ENCODE results near the gene TBL1Y.

DNA sequence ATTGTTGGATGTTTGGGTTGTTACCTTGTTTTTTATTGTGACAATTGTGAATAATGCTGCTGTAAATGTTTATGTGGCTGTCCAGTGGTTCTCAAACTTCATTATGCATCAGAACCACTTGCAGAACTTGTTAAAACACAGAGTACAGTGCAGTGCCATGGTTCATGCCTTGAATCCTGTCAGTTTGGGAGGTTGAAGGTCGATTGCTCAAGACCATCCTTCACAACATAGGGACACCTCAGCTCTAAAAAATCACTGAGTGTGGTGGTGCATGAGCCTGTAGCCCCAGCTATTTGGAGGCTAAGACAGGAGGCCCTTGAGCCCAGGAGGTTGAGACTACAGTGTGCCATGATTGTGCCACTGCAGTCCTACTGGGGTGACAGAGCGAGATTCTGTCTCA lies 25.0 kb downstream of the TBL1Y start:
- TF ChIP-seq EZH2 (IDR thresholded peaks at IDR 0.05; ENCODE audit: low read depth, unreplicated experiment) (no peak), EZH2phosphoT487 (IDR thresholded peaks at IDR 0.05; ENCODE audit: unreplicated experiment) (no peak), POLR2AphosphoS5 (IDR thresholded peaks at IDR 0.05; ENCODE audit: low read depth) (no peak), STAT1 (IDR thresholded peaks at IDR 0.05; ENCODE audit: unreplicated experiment) (no peak), ZNF331 (CRISPR knock-in tag; IDR thresholded peaks at IDR 0.05; ENCODE audit: low read depth) (no peak), ZNF114 (CRISPR knock-in tag; IDR thresholded peaks at IDR 0.05) (no peak), JUNB (IDR thresholded peaks at IDR 0.05; ENCODE audit: unreplicated experiment) (no peak), CREB1 (CRISPR knock-in tag; IDR thresholded peaks at IDR 0.05; ENCODE audit: low read depth) (no peak)
- TF ChIP-seq, protein P1, sequence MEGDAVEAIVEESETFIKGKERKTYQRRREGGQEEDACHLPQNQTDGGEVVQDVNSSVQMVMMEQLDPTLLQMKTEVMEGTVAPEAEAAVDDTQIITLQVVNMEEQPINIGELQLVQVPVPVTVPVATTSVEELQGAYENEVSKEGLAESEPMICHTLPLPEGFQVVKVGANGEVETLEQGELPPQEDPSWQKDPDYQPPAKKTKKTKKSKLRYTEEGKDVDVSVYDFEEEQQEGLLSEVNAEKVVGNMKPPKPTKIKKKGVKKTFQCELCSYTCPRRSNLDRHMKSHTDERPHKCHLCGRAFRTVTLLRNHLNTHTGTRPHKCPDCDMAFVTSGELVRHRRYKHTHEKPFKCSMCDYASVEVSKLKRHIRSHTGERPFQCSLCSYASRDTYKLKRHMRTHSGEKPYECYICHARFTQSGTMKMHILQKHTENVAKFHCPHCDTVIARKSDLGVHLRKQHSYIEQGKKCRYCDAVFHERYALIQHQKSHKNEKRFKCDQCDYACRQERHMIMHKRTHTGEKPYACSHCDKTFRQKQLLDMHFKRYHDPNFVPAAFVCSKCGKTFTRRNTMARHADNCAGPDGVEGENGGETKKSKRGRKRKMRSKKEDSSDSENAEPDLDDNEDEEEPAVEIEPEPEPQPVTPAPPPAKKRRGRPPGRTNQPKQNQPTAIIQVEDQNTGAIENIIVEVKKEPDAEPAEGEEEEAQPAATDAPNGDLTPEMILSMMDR (conservative IDR thresholded peaks at IDR 0.05; ENCODE audit: low read depth in 2 of 2): no peak
- TF ChIP-seq, protein P2, sequence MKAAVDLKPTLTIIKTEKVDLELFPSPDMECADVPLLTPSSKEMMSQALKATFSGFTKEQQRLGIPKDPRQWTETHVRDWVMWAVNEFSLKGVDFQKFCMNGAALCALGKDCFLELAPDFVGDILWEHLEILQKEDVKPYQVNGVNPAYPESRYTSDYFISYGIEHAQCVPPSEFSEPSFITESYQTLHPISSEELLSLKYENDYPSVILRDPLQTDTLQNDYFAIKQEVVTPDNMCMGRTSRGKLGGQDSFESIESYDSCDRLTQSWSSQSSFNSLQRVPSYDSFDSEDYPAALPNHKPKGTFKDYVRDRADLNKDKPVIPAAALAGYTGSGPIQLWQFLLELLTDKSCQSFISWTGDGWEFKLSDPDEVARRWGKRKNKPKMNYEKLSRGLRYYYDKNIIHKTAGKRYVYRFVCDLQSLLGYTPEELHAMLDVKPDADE (IDR thresholded peaks at IDR 0.05): no peak
- TF ChIP-seq, protein P3, sequence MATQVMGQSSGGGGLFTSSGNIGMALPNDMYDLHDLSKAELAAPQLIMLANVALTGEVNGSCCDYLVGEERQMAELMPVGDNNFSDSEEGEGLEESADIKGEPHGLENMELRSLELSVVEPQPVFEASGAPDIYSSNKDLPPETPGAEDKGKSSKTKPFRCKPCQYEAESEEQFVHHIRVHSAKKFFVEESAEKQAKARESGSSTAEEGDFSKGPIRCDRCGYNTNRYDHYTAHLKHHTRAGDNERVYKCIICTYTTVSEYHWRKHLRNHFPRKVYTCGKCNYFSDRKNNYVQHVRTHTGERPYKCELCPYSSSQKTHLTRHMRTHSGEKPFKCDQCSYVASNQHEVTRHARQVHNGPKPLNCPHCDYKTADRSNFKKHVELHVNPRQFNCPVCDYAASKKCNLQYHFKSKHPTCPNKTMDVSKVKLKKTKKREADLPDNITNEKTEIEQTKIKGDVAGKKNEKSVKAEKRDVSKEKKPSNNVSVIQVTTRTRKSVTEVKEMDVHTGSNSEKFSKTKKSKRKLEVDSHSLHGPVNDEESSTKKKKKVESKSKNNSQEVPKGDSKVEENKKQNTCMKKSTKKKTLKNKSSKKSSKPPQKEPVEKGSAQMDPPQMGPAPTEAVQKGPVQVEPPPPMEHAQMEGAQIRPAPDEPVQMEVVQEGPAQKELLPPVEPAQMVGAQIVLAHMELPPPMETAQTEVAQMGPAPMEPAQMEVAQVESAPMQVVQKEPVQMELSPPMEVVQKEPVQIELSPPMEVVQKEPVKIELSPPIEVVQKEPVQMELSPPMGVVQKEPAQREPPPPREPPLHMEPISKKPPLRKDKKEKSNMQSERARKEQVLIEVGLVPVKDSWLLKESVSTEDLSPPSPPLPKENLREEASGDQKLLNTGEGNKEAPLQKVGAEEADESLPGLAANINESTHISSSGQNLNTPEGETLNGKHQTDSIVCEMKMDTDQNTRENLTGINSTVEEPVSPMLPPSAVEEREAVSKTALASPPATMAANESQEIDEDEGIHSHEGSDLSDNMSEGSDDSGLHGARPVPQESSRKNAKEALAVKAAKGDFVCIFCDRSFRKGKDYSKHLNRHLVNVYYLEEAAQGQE (IDR thresholded peaks at IDR 0.05; ENCODE audit: unreplicated experiment): no peak

All from GM23338 (cell line).